NCI-H1105 treated with DMSO at 0.1 percent for 48 hours (cell line): ENCODE data around the gene RMND1.
A peak's percentile ranks its signal among the peaks of the same experiment; 100 is the strongest.

ENCODE experiments used
- DNase-seq: peaks from one replicate; lab custom pipeline; 2025; lab: John Stamatoyannopoulos, UW

Gene RMND1

GRCh38 chr6:151413372-151414145 lies 38.4 kb downstream of the RMND1 start:
- DNase-seq: no peak

GRCh38 chr6:151412909-151413308 lies 39.0 kb downstream of the RMND1 start:
- DNase-seq: no peak

- DNase-seq: no peak
Measured at GRCh38 chr6:151409679-151410078, 42.2 kb downstream of the RMND1 start.

- DNase-seq: no peak
Measured at GRCh38 chr6:151409260-151409659, 42.7 kb downstream of the RMND1 start.

- DNase-seq: no peak
Measured at GRCh38 chr6:151408858-151409257, 43.1 kb downstream of the RMND1 start.

GRCh38 chr6:151403919-151404308 lies 48.0 kb downstream of the RMND1 start:
- DNase-seq: no peak

- DNase-seq: no peak
Measured at GRCh38 chr6:151402228-151402627, 49.7 kb downstream of the RMND1 start.

GRCh38 chr6:151400473-151400872 lies 51.5 kb downstream of the RMND1 start:
- DNase-seq: no peak

GRCh38 chr6:151399679-151400078 lies 52.2 kb downstream of the RMND1 start:
- no peak for DNase-seq

GRCh38 chr6:151393410-151393809 lies 58.5 kb downstream of the RMND1 start:
- no peak for DNase-seq

GRCh38 chr6:151392427-151392826 lies 59.5 kb downstream of the RMND1 start:
- no peak for DNase-seq

GRCh38 chr6:151391471-151392413 lies 60.2 kb downstream of the RMND1 start, which contains the start of gene ZBTB2:
Gene ZBTB2, minus strand, starts transcription at chr6:151391559. Its CDS starts 17,922 bp downstream, at chr6:151373637.
- peak; percentile 80 for DNase-seq

- DNase-seq: peak; percentile 55
Measured at GRCh38 chr6:151390851-151391470, 61.0 kb downstream of the RMND1 start.

GRCh38 chr6:151390276-151390850 lies 61.6 kb downstream of the RMND1 start:
- peak; percentile 96 for DNase-seq

GRCh38 chr6:151389618-151390275 lies 62.2 kb downstream of the RMND1 start:
- DNase-seq: peak; percentile 69

GRCh38 chr6:151388997-151389617 lies 62.8 kb downstream of the RMND1 start:
- peak; percentile 68 for DNase-seq

GRCh38 chr6:151388236-151388635 lies 63.7 kb downstream of the RMND1 start:
- DNase-seq: no peak

- DNase-seq: no peak
Measured at GRCh38 chr6:151387175-151387970, 64.6 kb downstream of the RMND1 start.

GRCh38 chr6:151385177-151385576 lies 66.7 kb downstream of the RMND1 start:
- DNase-seq: no peak

- DNase-seq: no peak
Measured at GRCh38 chr6:151384151-151384550, 67.8 kb downstream of the RMND1 start.
